Right lung (tissue), 10 donors: ENCODE results near the gene SLF1. TPM values are rescaled to one million over a fixed set of nuclear protein-coding genes. Genes with fewer than 3 reads are reported as not detected.
"Not testable (repeated sequence)": the region's sequence is repeated elsewhere in the genome, so short reads cannot be mapped to it uniquely, and the experiment has no call there.

ENCODE experiments used
- DNase-seq, 2 donors: peaks; one replicate each; pipeline ENCODE4 v3.0.0-alpha.2; 2013
- long read RNA-seq, 8 donors: transcript quantifications; one replicate each; lab custom pipeline, GENCODE V29; 2026
- polyA plus RNA-seq, 5 donors: library from polyadenylated mRNA; unstranded; fragments of 120-200 nt; gene quantifications; one replicate each; pipeline versions ENCODE4 v1.2.1 to v1.2.3, GENCODE V29; 2013; ENCODE audit warnings: inconsistent platforms in 1 of 5, low replicate concordance in 1 of 5; ENCODE audit not compliant: insufficient read length in 5 of 5, insufficient read depth in 1 of 5

Gene SLF1
- 10 to 100 TPM; 13.8 to 29.0 (median 21.6) TPM for polyA plus RNA-seq
- long read RNA-seq, donor 1 = 0 reads
- long read RNA-seq, donor 2 = 0 reads
- long read RNA-seq, donor 3, partial matches to known transcripts = 6 of 7 reads
- long read RNA-seq, donor 3, other reads (novel, unspliced or antisense) = 0 of 7 reads
- long read RNA-seq, donor 4, full-length matches to known transcripts = 2 of 2 reads
- long read RNA-seq, donor 4, partial matches to known transcripts = 0 of 2 reads
- long read RNA-seq, donor 4, other reads (novel, unspliced or antisense) = 0 of 2 reads
- long read RNA-seq, donor 5, full-length matches to known transcripts = 2 of 2 reads
- long read RNA-seq, donor 5, partial matches to known transcripts = 0 of 2 reads
- long read RNA-seq, donor 5, other reads (novel, unspliced or antisense) = 0 of 2 reads
- long read RNA-seq, donor 6, full-length matches to known transcripts = 3 of 3 reads
- long read RNA-seq, donor 6, partial matches to known transcripts = 0 of 3 reads
- long read RNA-seq, donor 6, other reads (novel, unspliced or antisense) = 0 of 3 reads
- long read RNA-seq, donor 7 = 0 reads
- long read RNA-seq, donor 8, partial matches to known transcripts = 5 of 5 reads
- long read RNA-seq, donor 8, other reads (novel, unspliced or antisense) = 0 of 5 reads

- DNase-seq = peak; percentile 87 to 90
Measured at GRCh38 chr5:94618493-94619328, at the start of gene SLF1, which contains the start of gene KIAA0825. Gene SLF1 (plus strand): TSS chr5:94618669. CDS start chr5:94628811, 10,142 bp downstream. Gene KIAA0825 (minus strand): TSS chr5:94618604. CDS start chr5:94537126, 81,478 bp downstream.

- no peak for DNase-seq
Measured at GRCh38 chr5:94571415-94571814, 47.1 kb upstream of the SLF1 start.

GRCh38 chr5:94573349-94573748, 45.1 kb upstream of the SLF1 start:
- not testable (repeated sequence) for DNase-seq

GRCh38 chr5:94575196-94575595, 43.3 kb upstream of the SLF1 start:
- no peak for DNase-seq

DNA sequence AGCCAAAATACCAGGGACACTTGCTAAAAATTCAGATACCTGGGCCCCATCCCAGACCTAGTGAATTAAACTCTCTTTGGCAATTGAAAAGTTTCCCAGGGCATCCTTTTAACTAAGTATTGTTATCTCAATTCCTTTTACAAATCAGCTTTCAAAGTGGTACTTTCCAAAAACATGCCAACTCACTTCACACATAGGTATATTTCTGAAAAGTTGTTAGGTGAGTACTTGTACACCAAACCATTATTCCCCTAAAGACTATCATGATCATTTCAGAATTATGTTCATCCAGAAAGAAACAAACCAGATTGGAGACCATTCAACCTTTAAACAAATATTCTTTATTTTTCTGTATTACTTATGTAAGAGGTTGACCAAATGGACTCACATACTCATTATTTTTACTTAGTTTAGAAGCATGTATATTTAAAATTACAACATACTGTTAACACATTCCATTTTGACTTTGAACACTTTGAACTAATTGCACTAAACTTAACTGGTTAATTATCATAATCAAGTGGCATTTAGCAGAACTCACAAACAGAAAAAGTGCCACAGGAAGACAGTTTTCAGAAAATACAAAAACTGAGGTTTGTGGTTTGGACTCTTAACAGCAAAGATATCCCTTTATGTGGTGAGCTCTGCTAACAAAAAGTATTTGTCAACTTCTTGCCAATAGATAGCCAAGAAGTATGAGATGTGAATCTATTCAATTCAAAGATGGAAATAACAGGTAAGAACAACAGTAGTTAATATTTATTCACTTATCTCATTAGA, 40.8 kb upstream of the SLF1 start:
- DNase-seq = no peak

GRCh38 chr5:94595281-94595840, 23.1 kb upstream of the SLF1 start:
- DNase-seq = no peak

GRCh38 chr5:94613583-94613982, 4.9 kb upstream of the SLF1 start:
- no peak for DNase-seq

DNA sequence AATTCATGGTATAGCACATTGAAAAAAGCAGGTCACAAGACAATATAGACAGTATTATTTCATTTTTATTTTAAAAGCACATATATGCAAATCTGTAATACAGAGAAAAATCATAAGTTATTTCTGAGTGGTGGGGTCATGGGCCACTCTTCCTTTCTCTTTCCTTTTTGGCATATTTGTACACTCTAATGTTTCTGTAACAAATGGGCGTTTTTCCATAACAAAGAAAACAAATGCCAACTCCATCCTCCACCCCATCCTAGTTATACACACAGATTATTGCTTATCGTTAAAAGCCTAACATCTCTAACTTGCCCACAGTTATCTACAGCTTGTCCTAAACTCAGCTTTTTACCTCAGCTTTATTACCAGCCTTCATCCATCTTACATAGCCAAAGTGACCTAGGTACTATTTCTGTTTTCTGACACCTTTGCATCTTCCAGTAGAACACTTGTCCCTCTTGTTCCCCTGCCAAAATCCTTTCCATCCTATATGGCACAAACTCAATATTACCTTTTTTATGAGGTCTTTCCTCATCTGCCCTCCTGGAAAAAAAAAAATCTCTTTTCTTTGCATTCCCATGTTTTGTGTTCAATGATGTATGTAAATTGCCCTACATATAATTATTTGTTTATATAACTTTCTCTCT, 4.2 kb upstream of the SLF1 start:
- no peak for DNase-seq

GRCh38 chr5:94615862-94616261, 2.6 kb upstream of the SLF1 start:
- no peak for DNase-seq

DNA sequence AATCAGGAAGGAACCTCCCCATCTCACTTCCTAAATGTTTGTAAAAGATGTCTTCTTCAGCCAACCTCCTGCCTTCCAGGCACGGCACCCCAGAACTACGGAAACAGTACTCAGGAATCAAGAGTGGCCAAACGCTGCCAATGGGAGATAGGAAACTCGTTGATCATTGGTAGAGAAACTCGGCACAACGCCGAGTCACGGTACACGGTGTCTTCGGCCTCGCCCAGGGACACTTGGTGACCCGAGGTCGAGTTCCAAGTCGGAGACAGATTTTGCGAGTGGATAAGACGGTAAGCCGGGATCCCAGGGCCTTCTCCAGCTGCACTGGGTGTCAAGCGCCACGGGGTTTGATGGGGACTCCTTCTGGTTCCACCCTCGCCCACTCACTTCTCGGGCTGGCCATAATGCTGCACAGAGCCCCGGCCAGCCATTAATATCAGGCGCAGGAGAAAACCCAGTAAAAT, 408 bp upstream of the SLF1 start:
- DNase-seq = no peak

DNA sequence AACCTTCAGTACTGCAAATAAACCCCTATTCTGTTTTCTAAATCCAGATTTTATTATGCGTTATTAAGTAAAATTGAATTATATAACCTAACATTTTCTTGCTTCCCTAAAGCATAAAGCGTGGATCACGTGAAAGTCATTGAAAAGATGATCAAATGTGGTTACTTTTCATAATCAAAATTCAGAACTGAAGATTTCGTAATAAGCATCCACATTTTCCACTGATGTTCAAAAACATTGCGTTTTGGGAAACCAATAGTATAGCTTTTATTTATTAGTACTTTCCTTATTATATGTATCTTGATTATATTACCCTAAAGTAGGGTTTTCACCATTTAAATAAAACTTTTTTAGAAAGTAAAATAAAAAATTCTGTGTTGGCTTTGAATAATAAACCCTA, 1.8 kb downstream of the SLF1 start:
- DNase-seq = no peak

GRCh38 chr5:94621763-94622162, 3.3 kb downstream of the SLF1 start:
- DNase-seq = peak in 1 of 2 donors; percentile 24

GRCh38 chr5:94623011-94623410, 4.5 kb downstream of the SLF1 start:
- DNase-seq = no peak

DNA sequence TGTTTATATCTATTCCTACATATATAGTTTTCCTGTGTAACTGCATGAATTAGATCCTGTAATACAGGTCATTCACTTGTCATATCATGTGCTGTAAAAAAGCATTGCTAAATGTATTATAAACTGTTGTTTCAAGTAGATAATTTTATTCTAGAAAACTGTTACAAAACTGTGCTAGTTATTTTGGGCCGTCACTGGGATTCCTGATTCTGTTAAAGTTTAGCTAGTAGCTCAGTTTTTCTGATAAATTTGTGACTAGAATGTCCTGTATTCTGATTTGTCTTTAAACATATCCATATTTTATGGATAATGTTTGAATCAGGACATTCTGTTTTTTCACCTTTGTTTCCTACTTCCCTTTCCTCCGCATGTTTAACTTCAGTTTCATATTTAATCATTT, 5.4 kb downstream of the SLF1 start:
- DNase-seq = no peak

GRCh38 chr5:94627191-94627590, 8.7 kb downstream of the SLF1 start:
- DNase-seq = no peak

DNA sequence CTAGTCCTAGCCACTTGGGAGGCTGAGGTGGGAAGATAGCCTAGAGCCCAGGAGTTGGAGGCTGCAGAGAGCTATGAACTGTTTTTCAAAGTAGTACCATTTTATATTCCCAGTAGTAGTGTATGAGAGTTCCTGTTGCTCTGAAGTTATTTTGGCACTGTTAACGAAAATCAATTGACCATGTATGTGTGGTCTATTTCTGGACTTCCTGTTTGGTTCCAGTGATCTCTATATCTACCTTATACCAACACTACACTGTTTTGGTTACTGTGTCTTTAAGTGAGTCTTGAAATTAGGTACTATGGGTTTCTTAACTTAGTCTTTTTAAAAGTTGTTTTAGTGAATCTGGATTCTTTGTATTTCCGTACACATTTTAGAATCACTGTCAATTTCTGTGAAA, 13.6 kb downstream of the SLF1 start:
- no peak for DNase-seq

DNA sequence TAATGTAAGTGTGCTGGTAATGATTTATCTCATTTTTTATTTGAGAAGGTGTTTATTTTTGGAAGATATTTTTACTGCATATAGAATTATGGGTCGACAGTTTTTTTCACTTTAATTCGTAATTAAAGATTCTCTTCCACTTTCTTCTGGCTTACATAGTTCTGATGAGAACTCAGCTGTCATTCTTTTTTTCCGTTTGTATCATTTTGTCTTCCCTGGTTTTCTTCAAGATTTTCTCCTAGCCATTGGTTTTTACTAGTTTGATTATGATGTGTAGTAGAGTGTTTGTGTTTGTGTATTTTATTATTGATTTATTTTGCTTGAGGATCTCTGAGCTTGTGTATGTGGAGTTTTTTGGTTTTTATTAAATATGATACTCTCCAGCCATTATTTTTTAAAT, 21.7 kb downstream of the SLF1 start:
- no peak for DNase-seq

- no peak for DNase-seq
Measured at GRCh38 chr5:94645053-94645452, 26.6 kb downstream of the SLF1 start.

- no peak for DNase-seq
Measured at GRCh38 chr5:94646758-94647157, 28.3 kb downstream of the SLF1 start.

DNA sequence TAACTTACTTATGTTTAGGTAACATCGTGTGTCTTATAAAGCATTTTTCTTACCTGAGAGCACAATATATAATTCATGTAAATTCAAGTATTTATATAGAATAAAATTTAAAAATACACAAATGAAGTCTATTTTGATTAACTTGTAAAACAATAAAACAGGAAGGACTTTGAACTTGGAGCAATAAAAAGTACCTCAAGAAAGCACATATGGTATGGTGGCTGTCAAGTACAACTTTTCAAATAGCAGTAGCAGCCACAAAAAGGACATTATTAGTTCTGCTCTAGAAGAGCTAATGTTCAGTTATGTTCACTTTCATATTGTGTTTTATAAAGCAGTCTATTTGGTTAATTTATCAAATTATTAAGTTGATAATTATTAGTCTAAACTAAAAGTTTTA, 31.4 kb downstream of the SLF1 start:
- DNase-seq = no peak
